Measurements from ENCODE around the gene UQCRC2. TPM values are rescaled to one million over a fixed set of nuclear protein-coding genes. Genes with fewer than 3 reads are reported as not detected.

The UQCRC2 gene
- total RNA-seq, 4 donors from 2014 or later = 163 to 198 (median 177) TPM

GRCh38 chr16:22027633-22028032, 74.5 kb downstream of the UQCRC2 start:
- no peak for ATAC-seq
- Histone ChIP-seq H3K4me1 (peaks cover 5 to 42% (median 9%) of the 10 kb centered on the region in 3 donors), H3K9me3 (no peaks in the 10 kb centered on the region), H3K27me3 (no peaks in the 10 kb centered on the region), H3K36me3 (no peaks in the 10 kb centered on the region), H3K27ac (no peak overlapping the region), H3K4me3 (no peak overlapping the region)
- 54 to 65% methylated on average over 2 of the region's 2 CpGs for WGBS, 2 donors (ENCODE audit: low coverage in 1 of 2)
- no peak for TF ChIP-seq CTCF (IDR thresholded peaks at IDR 0.05)
- no peak for TF ChIP-seq EP300 (IDR thresholded peaks at IDR 0.05)
- TF ChIP-seq POLR2AphosphoS5 (IDR thresholded peaks at IDR 0.05) = no peak
- no peak for TF ChIP-seq POLR2A (IDR thresholded peaks at IDR 0.05)

GRCh38 chr16:22029632-22030031, 76.5 kb downstream of the UQCRC2 start:
- 93 to 100% methylated on average over 4 of the region's 4 CpGs for WGBS, 2 donors (ENCODE audit: low coverage in 1 of 2)
- Histone ChIP-seq H3K9me3 (no peaks in the 10 kb centered on the region), H3K4me1 (peaks cover 5 to 42% (median 9%) of the 10 kb centered on the region in 3 donors), H3K27me3 (no peaks in the 10 kb centered on the region), H3K27ac (no peak overlapping the region), H3K4me3 (no peak overlapping the region), H3K36me3 (no peaks in the 10 kb centered on the region)
- TF ChIP-seq POLR2A (IDR thresholded peaks at IDR 0.05) = no peak
- no peak for TF ChIP-seq POLR2AphosphoS5 (IDR thresholded peaks at IDR 0.05)
- TF ChIP-seq EP300 (IDR thresholded peaks at IDR 0.05) = no peak
- TF ChIP-seq CTCF (IDR thresholded peaks at IDR 0.05) = no peak
- no peak for ATAC-seq

- Histone ChIP-seq H3K9me3 (no peaks in the 10 kb centered on the region), H3K27me3 (no peaks in the 10 kb centered on the region), H3K27ac (no peak overlapping the region), H3K4me1 (peaks cover 5 to 37% (median 9%) of the 10 kb centered on the region in 3 donors), H3K36me3 (peaks cover 0 to 3% of the 10 kb centered on the region in 2 donors), H3K4me3 (no peak overlapping the region)
- no peak for ATAC-seq
- TF ChIP-seq CTCF (IDR thresholded peaks at IDR 0.05) = no peak
- TF ChIP-seq POLR2A (IDR thresholded peaks at IDR 0.05) = no peak
- TF ChIP-seq EP300 (IDR thresholded peaks at IDR 0.05) = no peak
- TF ChIP-seq POLR2AphosphoS5 (IDR thresholded peaks at IDR 0.05) = no peak
- WGBS, 2 donors (ENCODE audit: low coverage in 1 of 2) = 89 to 90% methylated on average over 2 to 6 of the region's 6 CpGs
Measured at GRCh38 chr16:22030087-22030812, 77.1 kb downstream of the UQCRC2 start.

GRCh38 chr16:22031483-22032083, 78.4 kb downstream of the UQCRC2 start:
- H3K36me3 ChIP-seq = peaks cover 0 to 8% of the 10 kb centered on the region in 2 donors
- ATAC-seq = no peak
- H3K27me3 ChIP-seq = no peaks in the 10 kb centered on the region
- H3K9me3 ChIP-seq = no peaks in the 10 kb centered on the region
- peaks cover 5 to 24% (median 5%) of the 10 kb centered on the region in 3 donors for H3K4me1 ChIP-seq
- WGBS, 2 donors (ENCODE audit: low coverage in 1 of 2) = 95 to 96% methylated on average over 2 of the region's 2 CpGs
- no peak for TF ChIP-seq EP300 (IDR thresholded peaks at IDR 0.05)
- no peak for TF ChIP-seq POLR2A (IDR thresholded peaks at IDR 0.05)
- TF ChIP-seq CTCF (IDR thresholded peaks at IDR 0.05) = no peak
- no peak for TF ChIP-seq POLR2AphosphoS5 (IDR thresholded peaks at IDR 0.05)
- H3K4me3 ChIP-seq = no peak overlapping the region
- no peak overlapping the region for H3K27ac ChIP-seq

Other genes starting within 250 kb of the UQCRC2 start
- gene NPIPB4, start 95.6 kb upstream of the UQCRC2 start, total RNA-seq = 10 to 100 TPM in 3 of 4 donors, 1 to 10 TPM in 1; 2.6 to 98.7 (median 49.4) TPM
- not detected for gene PDZD9, start 47.8 kb downstream of the UQCRC2 start, total RNA-seq
- gene MOSMO, start 54.8 kb downstream of the UQCRC2 start, total RNA-seq = 10 to 100 TPM; 14.9 to 26.9 (median 24.1) TPM
- gene VWA3A, start 139.2 kb downstream of the UQCRC2 start, total RNA-seq = under 1 TPM in 2 of 4 donors, not detected in 2; 0.35 to 0.40 TPM
- not detected for gene SDR42E2, start 209.1 kb downstream of the UQCRC2 start, total RNA-seq